ENCODE data around the gene FZD1.

- TF ChIP-seq BHLHE40 (IDR thresholded peaks at IDR 0.05; ENCODE audit: borderline replicate concordance): no peak
- no peak for TF ChIP-seq ELF4 (IDR thresholded peaks at IDR 0.05)
- no peak for TF ChIP-seq SP1 (IDR thresholded peaks at IDR 0.05)
- no peak for TF ChIP-seq FOXK2 (IDR thresholded peaks at IDR 0.05)
- TF ChIP-seq FOXA1 (IDR thresholded peaks at IDR 0.05): no peak
- no peak for TF ChIP-seq FOXM1 (IDR thresholded peaks at IDR 0.05; ENCODE audit: borderline replicate concordance)
- no peak for TF ChIP-seq CTBP1 (IDR thresholded peaks at IDR 0.05; ENCODE audit: borderline replicate concordance)
- TF ChIP-seq NFRKB (IDR thresholded peaks at IDR 0.05): no peak
- no peak for TF ChIP-seq ZNF384 (IDR thresholded peaks at IDR 0.05)
- no peak for TF ChIP-seq HDGF (IDR thresholded peaks at IDR 0.05; ENCODE audit: borderline replicate concordance)
- TF ChIP-seq PKNOX1 (IDR thresholded peaks at IDR 0.05): no peak
Observed at GRCh38 chr7:91240376-91240941, 23.8 kb upstream of the FZD1 start.

Measured in HEK293T (cell line).